K562 (cell line): ENCODE results near the gene GFRA1. TPM values are rescaled to one million over a fixed set of nuclear protein-coding genes. Genes with fewer than 3 reads are reported as not detected.

Experiments
- ATAC-seq: fragments of 200-7000 bp; cut with Tn5 transposase; 3 replicates; pipeline ENCODE4 v1.9.1; 2020; ENCODE audit warnings: moderate library complexity
- BruUV-seq: library from RNA; stranded (reverse); fragments of 400-500 nt; replicated peaks from 2 replicates; lab custom pipeline; 2021; lab: Mats Ljungman, UMichigan
- CTCF ChIA-PET: fragments of 300-600 bp; formaldehyde crosslinking; extraction: SDS; loops from one replicate; lab custom pipeline; 2021; ENCODE audit warnings: low intra/inter-chr PET ratio; lab: Yijun Ruan, JAX
- POLR2A ChIA-PET: fragments of 300-600, 350-650 bp; sonication (Branson Sonifier 250); formaldehyde crosslinking; extraction: SDS; loops from one replicate; lab custom pipeline; 2021; ENCODE audit warnings: antibody characterized with exemption, inconsistent platforms; lab: Yijun Ruan, JAX
- DNase-seq, 4 experiments: peaks; one replicate each; pipeline versions ENCODE4 v3.0.0 to v3.0.0-alpha.2; 2011 to 2018; ENCODE audit warnings: low spot score in 3 of 4, mixed read lengths in 3 of 4; ENCODE audit errors: extremely low read depth in 1 of 4
- FAIRE-seq: peaks from 2 replicates; lab custom pipeline; 2011; peaks lifted over from hg19 to GRCh38; lab: Jason Lieb, UNC
- H2AFZ ChIP-seq: 2 replicates; pipeline ENCODE4 v1.6.0; 2011; ENCODE audit warnings: low read depth, low read length, control low read depth, inconsistent platforms
- H3K27ac ChIP-seq: fragments of 200-600 bp; 3 replicates; pipeline ENCODE4 v1.8.0; 2011; ENCODE audit warnings: low read depth, mild to moderate bottlenecking, control low read depth, inconsistent platforms, low read length, moderate library complexity, mixed read lengths; ENCODE audit errors: extremely low read depth
- H3K27me3 ChIP-seq, 2 experiments: fragments of 300-600 bp in 1 of 2; 2 replicates in 1 of 2; 3 replicates in 1 of 2; pipeline versions ENCODE4 v1.6.0 to v1.8.0; 2011; ENCODE audit warnings: inconsistent platforms in 2 of 2, low read length in 2 of 2, mild to moderate bottlenecking in 1 of 2, mixed read lengths in 1 of 2, moderate library complexity in 1 of 2; ENCODE audit not compliant: control insufficient read depth in 2 of 2, insufficient read depth in 2 of 2
- H3K36me3 ChIP-seq: fragments of 300-600 bp; 3 replicates; pipeline ENCODE4 v1.8.0; 2011; ENCODE audit warnings: mild to moderate bottlenecking, low read length, inconsistent platforms; ENCODE audit not compliant: control insufficient read depth, insufficient read depth
- H3K4me1 ChIP-seq, 2 experiments: fragments of 200-600 bp in 1 of 2; replicated peaks in 1 of 2; 2 replicates in 1 of 2; 3 replicates in 1 of 2; pipeline versions ENCODE4 v1.5.1 to v1.8.0; 2011; ENCODE audit warnings: inconsistent platforms in 2 of 2, low read length in 2 of 2, mild to moderate bottlenecking in 1 of 2, mixed read lengths in 1 of 2, moderate library complexity in 1 of 2; ENCODE audit not compliant: control insufficient read depth in 2 of 2, insufficient read depth in 2 of 2
- H3K4me2 ChIP-seq: 2 replicates; pipeline ENCODE4 v1.6.1; 2011; ENCODE audit warnings: low read length, control low read depth, inconsistent platforms, mixed read lengths; ENCODE audit not compliant: insufficient read depth
- H3K4me3 ChIP-seq: fragments of 200-600 bp; sonication (generic), shearing (Covaris generic); 2 replicates; pipeline ENCODE4 v1.5.1; 2016; ENCODE audit warnings: control low read depth, inconsistent platforms
- H3K79me2 ChIP-seq: fragments of 200-600 bp; 3 replicates; pipeline ENCODE4 v1.8.0; 2011; ENCODE audit warnings: low read length, inconsistent platforms; ENCODE audit not compliant: control insufficient read depth, insufficient read depth
- H3K9ac ChIP-seq, 2 experiments: 2 replicates each; pipeline versions ENCODE4 v1.6.0 to v1.6.1; 2011; ENCODE audit warnings: low read depth in 2 of 2, low read length in 2 of 2, control low read depth in 1 of 2, inconsistent platforms in 1 of 2, mild to moderate bottlenecking in 1 of 2, mixed read lengths in 1 of 2; ENCODE audit not compliant: insufficient read depth in 1 of 2
- H3K9me1 ChIP-seq: one replicate; pipeline ENCODE4 v1.6.0; 2011; ENCODE audit warnings: inconsistent platforms, mild to moderate bottlenecking, low read length, moderate library complexity; ENCODE audit not compliant: control insufficient read depth, insufficient read depth
- H3K9me3 ChIP-seq: replicated peaks from 2 replicates; pipeline ENCODE4 v1.5.1; 2011; ENCODE audit warnings: low read depth, low read length, inconsistent platforms; ENCODE audit not compliant: control insufficient read depth, insufficient read depth
- H4K20me1 ChIP-seq: replicated peaks from 2 replicates; pipeline ENCODE4 v1.6.1; 2011; ENCODE audit warnings: low read length, inconsistent platforms, mixed read lengths; ENCODE audit not compliant: control insufficient read depth, insufficient read depth
- ELF2 ChIP-seq: fragments of 250-450 bp; sonication (Bioruptor Pico); IDR thresholded peaks from 2 replicates; pipeline ENCODE4 v1.5.0; 2021; ENCODE audit warnings: mild to moderate bottlenecking
- SRSF1 ChIP-seq: fragments of 200-400 bp; formaldehyde crosslinking; IDR thresholded peaks from 2 replicates; pipeline ENCODE4 v1.6.1; 2017; ENCODE audit warnings: mild to moderate bottlenecking, low read depth, low read length, moderate library complexity
- U2AF1 ChIP-seq: fragments of 200-400 bp; formaldehyde crosslinking; optimal IDR thresholded peaks from 2 replicates; pipeline ENCODE3; 2017; ENCODE audit warnings: mild to moderate bottlenecking, low read depth, low read length, moderate library complexity
- ZBTB17 ChIP-seq: fragments of 450-650 bp; formaldehyde crosslinking; IDR thresholded peaks from 2 replicates; pipeline ENCODE4 v1.4.0; 2020; ENCODE audit warnings: mild to moderate bottlenecking
- WGBS: fragments of 100-300 bp; shearing (Covaris generic); methylation state at CpG from one replicate; pipeline ENCODE4 v1.1.6; 2016; ENCODE audit warnings: low coverage, mixed read lengths; ENCODE audit not compliant: insufficient coverage; ENCODE audit errors: missing lambda C conversion rate; 5-methylcytosine and 5-hydroxymethylcytosine counted together
- in situ Hi-C: fragments of 300-500 bp; cut with MboI; formaldehyde crosslinking; loops from 4 replicates; pipeline ENCODE4 v1.15.0; 2018; ENCODE audit warnings: inconsistent platforms, mixed read lengths
- intact Hi-C: fragments of 100-400 bp; cut with micrococcal nuclease; formaldehyde crosslinking; loops from 2 replicates; pipeline ENCODE4 v1.14.2; 2022
- polyA plus RNA-seq, 8 experiments: library from polyadenylated mRNA; depleted of rRNA in 4 of 8; stranded (reverse) in 5 of 8; unstranded in 3 of 8; fragments of >200 nt; fragmentation: Nextera tagmentation in 2 of 8; fragmentation: Illumina TruSeq in 1 of 8; extraction: Ambion mirVana in 2 of 8; extraction: Trizol in 1 of 8; gene quantifications; 2 replicates each; pipeline versions ENCODE4 v1.2.1 to v1.2.3, GENCODE V29; 2011 to 2014; ENCODE audit warnings: inconsistent platforms in 1 of 8, missing spikeins in 1 of 8
- total RNA-seq, 7 experiments: library from RNA; depleted of rRNA in 6 of 7; stranded (reverse); fragments of >200 nt in 6 of 7; fragmentation: Illumina TruSeq in 2 of 7; extraction: Trizol in 2 of 7; gene quantifications; 2 replicates each; pipeline versions ENCODE4 v1.2.1 to v1.2.3, GENCODE V29; 2011 to 2021; ENCODE audit warnings: low replicate concordance in 1 of 7
- TF ChIP-seq, protein P1 (sequence below): fragments of 250-450 bp; sonication (Bioruptor Pico); IDR thresholded peaks from 2 replicates; pipeline ENCODE4 v1.9.0; 2021; ENCODE audit warnings: mild to moderate bottlenecking
- TF ChIP-seq, protein P2 (sequence below): fragments of 450-650 bp; IDR thresholded peaks from 2 replicates; pipeline ENCODE4 v1.6.1; 2016; ENCODE audit warnings: mild to moderate bottlenecking
- TF ChIP-seq, protein P3 (sequence below), 2 experiments: fragments of 450-650 bp; formaldehyde crosslinking in 1 of 2; IDR thresholded peaks; 2 replicates each; pipeline versions ENCODE4 v1.4.0 to v1.6.1; 2014 to 2020; ENCODE audit warnings: mild to moderate bottlenecking in 2 of 2, borderline replicate concordance in 1 of 2, low read depth in 1 of 2

Gene GFRA1
- total and polyA plus RNA-seq, 9 of the 15 experiments (the other 6 are each of a cell fraction or from before 2014, with no cell fraction given): 0.04 TPM; not detected in 8

DNA sequence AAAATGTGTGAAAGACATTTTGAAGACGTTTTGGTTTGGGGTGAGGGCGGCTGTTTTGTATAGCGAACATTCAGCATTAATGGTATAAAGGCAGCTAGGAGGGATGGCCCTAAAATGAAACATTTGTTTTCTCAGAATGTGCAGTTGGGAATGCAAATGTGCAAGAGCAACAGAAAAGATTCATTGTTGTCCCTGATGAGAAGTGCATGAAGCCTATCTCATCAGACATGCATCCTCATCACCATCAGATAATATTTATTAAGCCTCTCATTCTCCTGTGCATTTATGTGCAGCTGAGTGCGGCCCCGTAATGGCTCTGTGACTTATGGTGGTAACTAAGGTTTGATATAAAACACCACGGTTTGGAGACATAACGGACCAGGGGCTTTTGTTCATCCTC lies 199.5 kb downstream of the GFRA1 start (continued):
- TF ChIP-seq, protein P1, sequence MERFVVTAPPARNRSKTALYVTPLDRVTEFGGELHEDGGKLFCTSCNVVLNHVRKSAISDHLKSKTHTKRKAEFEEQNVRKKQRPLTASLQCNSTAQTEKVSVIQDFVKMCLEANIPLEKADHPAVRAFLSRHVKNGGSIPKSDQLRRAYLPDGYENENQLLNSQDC (CRISPR knock-in tag): no peak
- TF ChIP-seq, all 486 proteins: peak for 0

DNA sequence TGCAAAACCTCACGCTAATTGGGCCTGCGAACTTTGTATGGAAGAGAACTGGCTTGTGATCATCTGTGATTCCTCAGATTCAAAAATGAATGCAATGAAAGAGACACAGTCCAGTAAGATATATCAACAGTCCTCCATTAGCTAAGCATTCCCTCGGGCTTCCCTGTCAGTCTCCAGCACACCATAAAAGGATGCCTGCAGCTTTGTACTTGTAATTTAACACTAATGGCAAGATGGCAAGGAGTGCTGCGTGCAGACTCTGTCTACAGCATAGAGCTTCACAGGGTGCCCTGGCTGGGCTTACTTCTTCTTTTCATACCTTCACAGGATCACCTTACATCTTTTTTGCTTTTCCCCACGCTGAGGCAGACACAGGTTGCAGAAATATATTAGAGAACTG lies 200.0 kb downstream of the GFRA1 start:
- Histone ChIP-seq H3K27ac (no peak overlapping the region), H3K9me1 (no peaks in the 10 kb centered on the region), H3K4me3 (no peak overlapping the region), H3K9ac (no peak overlapping the region), H3K9me3 (no peaks in the 10 kb centered on the region), H3K79me2 (no peaks in the 10 kb centered on the region), H4K20me1 (no peaks in the 10 kb centered on the region), H3K36me3 (no peaks in the 10 kb centered on the region), H3K27me3 (no peaks in the 10 kb centered on the region), H2AFZ (no peak overlapping the region), H3K4me1 (no peaks in the 10 kb centered on the region), H3K4me2 (no peak overlapping the region)
- FAIRE-seq (no peak), DNase-seq (no peak), ATAC-seq (no peak)
- in situ Hi-C loops (no loop called here), intact Hi-C loops (no loop called here)
- ChIA-PET CTCF (no interaction called here), POLR2A (interaction anchor here (0.6 kb wide), 1 partner anchor 68 kb away, joined by 3 read pairs; no protein-coding TSS in a partner anchor)
- 0% methylated on average over 5 of the region's 5 CpGs for WGBS
- no TSS peak for BruUV-seq
- TF ChIP-seq, protein P2, sequence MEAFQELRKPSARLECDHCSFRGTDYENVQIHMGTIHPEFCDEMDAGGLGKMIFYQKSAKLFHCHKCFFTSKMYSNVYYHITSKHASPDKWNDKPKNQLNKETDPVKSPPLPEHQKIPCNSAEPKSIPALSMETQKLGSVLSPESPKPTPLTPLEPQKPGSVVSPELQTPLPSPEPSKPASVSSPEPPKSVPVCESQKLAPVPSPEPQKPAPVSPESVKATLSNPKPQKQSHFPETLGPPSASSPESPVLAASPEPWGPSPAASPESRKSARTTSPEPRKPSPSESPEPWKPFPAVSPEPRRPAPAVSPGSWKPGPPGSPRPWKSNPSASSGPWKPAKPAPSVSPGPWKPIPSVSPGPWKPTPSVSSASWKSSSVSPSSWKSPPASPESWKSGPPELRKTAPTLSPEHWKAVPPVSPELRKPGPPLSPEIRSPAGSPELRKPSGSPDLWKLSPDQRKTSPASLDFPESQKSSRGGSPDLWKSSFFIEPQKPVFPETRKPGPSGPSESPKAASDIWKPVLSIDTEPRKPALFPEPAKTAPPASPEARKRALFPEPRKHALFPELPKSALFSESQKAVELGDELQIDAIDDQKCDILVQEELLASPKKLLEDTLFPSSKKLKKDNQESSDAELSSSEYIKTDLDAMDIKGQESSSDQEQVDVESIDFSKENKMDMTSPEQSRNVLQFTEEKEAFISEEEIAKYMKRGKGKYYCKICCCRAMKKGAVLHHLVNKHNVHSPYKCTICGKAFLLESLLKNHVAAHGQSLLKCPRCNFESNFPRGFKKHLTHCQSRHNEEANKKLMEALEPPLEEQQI: no peak
- no peak for TF ChIP-seq ZBTB17 (CRISPR knock-in tag)
- TF ChIP-seq, protein P3, sequence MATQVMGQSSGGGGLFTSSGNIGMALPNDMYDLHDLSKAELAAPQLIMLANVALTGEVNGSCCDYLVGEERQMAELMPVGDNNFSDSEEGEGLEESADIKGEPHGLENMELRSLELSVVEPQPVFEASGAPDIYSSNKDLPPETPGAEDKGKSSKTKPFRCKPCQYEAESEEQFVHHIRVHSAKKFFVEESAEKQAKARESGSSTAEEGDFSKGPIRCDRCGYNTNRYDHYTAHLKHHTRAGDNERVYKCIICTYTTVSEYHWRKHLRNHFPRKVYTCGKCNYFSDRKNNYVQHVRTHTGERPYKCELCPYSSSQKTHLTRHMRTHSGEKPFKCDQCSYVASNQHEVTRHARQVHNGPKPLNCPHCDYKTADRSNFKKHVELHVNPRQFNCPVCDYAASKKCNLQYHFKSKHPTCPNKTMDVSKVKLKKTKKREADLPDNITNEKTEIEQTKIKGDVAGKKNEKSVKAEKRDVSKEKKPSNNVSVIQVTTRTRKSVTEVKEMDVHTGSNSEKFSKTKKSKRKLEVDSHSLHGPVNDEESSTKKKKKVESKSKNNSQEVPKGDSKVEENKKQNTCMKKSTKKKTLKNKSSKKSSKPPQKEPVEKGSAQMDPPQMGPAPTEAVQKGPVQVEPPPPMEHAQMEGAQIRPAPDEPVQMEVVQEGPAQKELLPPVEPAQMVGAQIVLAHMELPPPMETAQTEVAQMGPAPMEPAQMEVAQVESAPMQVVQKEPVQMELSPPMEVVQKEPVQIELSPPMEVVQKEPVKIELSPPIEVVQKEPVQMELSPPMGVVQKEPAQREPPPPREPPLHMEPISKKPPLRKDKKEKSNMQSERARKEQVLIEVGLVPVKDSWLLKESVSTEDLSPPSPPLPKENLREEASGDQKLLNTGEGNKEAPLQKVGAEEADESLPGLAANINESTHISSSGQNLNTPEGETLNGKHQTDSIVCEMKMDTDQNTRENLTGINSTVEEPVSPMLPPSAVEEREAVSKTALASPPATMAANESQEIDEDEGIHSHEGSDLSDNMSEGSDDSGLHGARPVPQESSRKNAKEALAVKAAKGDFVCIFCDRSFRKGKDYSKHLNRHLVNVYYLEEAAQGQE (IDR thresholded peaks at IDR 0.05; ENCODE audit: borderline replicate concordance): no peak
- TF ChIP-seq, protein P3 (CRISPR knock-in tag; IDR thresholded peaks at IDR 0.05; ENCODE audit: low read depth): no peak
- no peak for TF ChIP-seq U2AF1
- no peak for TF ChIP-seq SRSF1
- TF ChIP-seq ELF2 (CRISPR knock-in tag): no peak
